Fibroblast of lung (primary cell): ENCODE measurements around the gene OSBPL7. TPM values are rescaled to one million over a fixed set of nuclear protein-coding genes. Genes with fewer than 3 reads are reported as not detected.
A peak's percentile ranks its signal among the peaks of the same experiment; 100 is the strongest.

ENCODE experiments used
- DNase-seq, 2 donors: peaks; one replicate each; pipeline versions ENCODE4 v3.0.0 to v3.0.0-alpha.2; 2010; ENCODE audit warnings: low read depth in 2 of 2
- H2AFZ ChIP-seq: 2 replicates; pipeline ENCODE4 v1.5.1; 2012; ENCODE audit warnings: low read length, control low read depth, inconsistent platforms
- H3K27ac ChIP-seq: 2 replicates; pipeline ENCODE4 v1.5.1; 2011; ENCODE audit warnings: low read length, control low read depth; ENCODE audit not compliant: insufficient read depth
- H3K27me3 ChIP-seq: 2 replicates; pipeline ENCODE4 v1.5.1; 2011; ENCODE audit warnings: mild to moderate bottlenecking, low read length; ENCODE audit not compliant: control insufficient read depth, insufficient read depth
- H3K36me3 ChIP-seq: 2 replicates; pipeline ENCODE4 v1.5.1; 2011; ENCODE audit warnings: low read length; ENCODE audit not compliant: control insufficient read depth, insufficient read depth
- H3K4me1 ChIP-seq: 2 replicates; pipeline ENCODE4 v1.5.1; 2011; ENCODE audit warnings: low read length; ENCODE audit not compliant: control insufficient read depth, insufficient read depth; ENCODE audit errors: extremely low read depth
- H3K4me2 ChIP-seq: 2 replicates; pipeline ENCODE4 v1.5.1; 2011; ENCODE audit warnings: low read length, control low read depth; ENCODE audit not compliant: insufficient read depth; ENCODE audit errors: extremely low read depth
- H3K4me3 ChIP-seq, 4 experiments: fragments of 200-600 bp in 1 of 4; sonication (generic) in 1 of 4; replicated peaks in 1 of 4; 2 replicates each; pipeline ENCODE4 v1.5.1; 2011 to 2016; ENCODE audit warnings: low read length in 4 of 4, low read depth in 3 of 4, mild to moderate bottlenecking in 3 of 4, control low read depth in 2 of 4, inconsistent platforms in 1 of 4, mixed read lengths in 1 of 4; ENCODE audit not compliant: insufficient read depth in 1 of 4; ENCODE audit errors: control extremely low read depth in 1 of 4
- H3K79me2 ChIP-seq: 2 replicates; pipeline ENCODE4 v1.5.1; 2012; ENCODE audit warnings: mild to moderate bottlenecking, low read length, inconsistent platforms; ENCODE audit not compliant: control insufficient read depth, insufficient read depth
- H3K9ac ChIP-seq: 2 replicates; pipeline ENCODE4 v1.5.1; 2011; ENCODE audit warnings: mild to moderate bottlenecking, low read length, control low read depth; ENCODE audit not compliant: insufficient read depth
- H3K9me3 ChIP-seq: 2 replicates; pipeline ENCODE4 v1.5.1; 2012; ENCODE audit warnings: low read depth, low read length; ENCODE audit not compliant: control insufficient read depth, insufficient read depth
- H4K20me1 ChIP-seq: 2 replicates; pipeline ENCODE4 v1.5.1; 2011; ENCODE audit warnings: low read length; ENCODE audit not compliant: control insufficient read depth, insufficient read depth; ENCODE audit errors: extremely low read depth
- CTCF ChIP-seq, 2 donors: IDR thresholded peaks in 1 of 2; conservative IDR thresholded peaks in 1 of 2; 1 replicate in 1 of 2; 2 replicates in 1 of 2; pipeline ENCODE4 v1.5.1; 2011 to 2012; ENCODE audit warnings: low read length in 2 of 2, control low read depth in 1 of 2, inconsistent platforms in 1 of 2, low read depth in 1 of 2, mild to moderate bottlenecking in 1 of 2
- EZH2 ChIP-seq: IDR thresholded peaks from 2 replicates; pipeline ENCODE4 v1.5.1; 2012; ENCODE audit warnings: low read length, control low read depth, mild to moderate bottlenecking; ENCODE audit errors: missing control alignments
- polyA plus RNA-seq, 2 donors: library from polyadenylated mRNA; depleted of rRNA in 1 of 2; stranded (reverse) in 1 of 2; unstranded in 1 of 2; fragments of >200 nt; gene quantifications; 2 replicates each; pipeline ENCODE4 v1.2.1, GENCODE V29; 2011 to 2012; ENCODE audit warnings: missing spikeins in 1 of 2
- total RNA-seq: library from RNA; depleted of rRNA; stranded (reverse); fragments of >200 nt; gene quantifications from 2 replicates; pipeline ENCODE4 v1.2.1, GENCODE V29; 2014

Gene OSBPL7
- total and polyA plus RNA-seq, 2 donors (not counting 1 experiment from before 2014, with no cell fraction given), result 2.1 to 7.1 TPM

- H3K27me3 ChIP-seq, result peaks cover 39% of the 10 kb centered on the region
- H3K9ac ChIP-seq, result no peak overlapping the region
- H3K4me3 ChIP-seq, result no peak overlapping the region
- DNase-seq, result no peak
- TF ChIP-seq CTCF (conservative IDR thresholded peaks at IDR 0.05 in 1 of 2, IDR thresholded peaks at IDR 0.05 in 1 of 2; ENCODE audit: low read depth in 1 of 2, low read length in 2 of 2), result peak; percentile 24 to 49
- no peak for TF ChIP-seq EZH2
- no peaks in the 10 kb centered on the region for H3K79me2 ChIP-seq
- H3K4me2 ChIP-seq, result no peak overlapping the region
- peaks cover 7% of the 10 kb centered on the region for H3K4me1 ChIP-seq
- H3K36me3 ChIP-seq, result no peaks in the 10 kb centered on the region
- H4K20me1 ChIP-seq, result no peaks in the 10 kb centered on the region
- H3K27ac ChIP-seq, result no peak overlapping the region
- H2AFZ ChIP-seq, result no peak overlapping the region
- no peaks in the 10 kb centered on the region for H3K9me3 ChIP-seq
Measured at GRCh38 chr17:47844814-47845715, 23.5 kb upstream of the OSBPL7 start.

- peak in 1 of 2 donors; percentile 63 for DNase-seq
- no peak overlapping the region for H2AFZ ChIP-seq
Measured at GRCh38 chr17:47844227-47844626, 22.6 kb upstream of the OSBPL7 start.

More at GRCh38 chr17:47844227-47844626, 22.6 kb upstream of the OSBPL7 start:
- Histone ChIP-seq H3K79me2 (no peaks in the 10 kb centered on the region), H3K4me2 (no peak overlapping the region), H3K27me3 (peaks cover 39% of the 10 kb centered on the region), H4K20me1 (no peaks in the 10 kb centered on the region), H3K27ac (no peak overlapping the region), H3K9me3 (no peaks in the 10 kb centered on the region), H3K4me1 (peaks cover 7% of the 10 kb centered on the region), H3K9ac (no peak overlapping the region), H3K36me3 (no peaks in the 10 kb centered on the region), H3K4me3 (no peak overlapping the region)
- TF ChIP-seq EZH2 (no peak), CTCF (conservative IDR thresholded peaks at IDR 0.05 in 1 of 2, IDR thresholded peaks at IDR 0.05 in 1 of 2; ENCODE audit: low read depth in 1 of 2, low read length in 2 of 2) (peak in 1 of 2 donors; percentile 1)
